Upper lobe of left lung (tissue), 6 donors: Measurements from ENCODE around the gene IVNS1ABP. TPM values are rescaled to one million over a fixed set of nuclear protein-coding genes. Genes with fewer than 3 reads are reported as not detected.

Source experiments
- ATAC-seq, 2 donors: fragments of 200-7000 bp; cut with Tn5 transposase; one replicate each; pipeline ENCODE4 v1.9.1; 2022; ENCODE audit warnings: mild to moderate bottlenecking in 2 of 2, moderate library complexity in 2 of 2; ENCODE audit not compliant: low FRiP score in 2 of 2
- DNase-seq, 2 donors: peaks; one replicate each; pipeline ENCODE4 v3.0.0-alpha.2; 2019 to 2020
- H3K27ac ChIP-seq, 4 donors: fragments of 200-600 bp; sonication (generic); one replicate each; pipeline ENCODE4 v1.5.1; 2016 to 2019
- H3K27me3 ChIP-seq, 4 donors: fragments of 200-600 bp; sonication (generic); one replicate each; pipeline ENCODE4 v1.5.1; 2017 to 2019
- H3K36me3 ChIP-seq, 4 donors: fragments of 200-600 bp; sonication (generic); one replicate each; pipeline ENCODE4 v1.5.1; 2016 to 2019
- H3K4me1 ChIP-seq, 4 donors: fragments of 200-600 bp; sonication (generic); one replicate each; pipeline ENCODE4 v1.5.1; 2018 to 2019
- H3K4me3 ChIP-seq, 4 donors: fragments of 200-600 bp; sonication (generic); one replicate each; pipeline ENCODE4 v1.5.1; 2017 to 2019; ENCODE audit warnings: mild to moderate bottlenecking in 2 of 4, moderate library complexity in 1 of 4
- H3K9me3 ChIP-seq, 4 donors: fragments of 200-600 bp; sonication (generic); one replicate each; pipeline ENCODE4 v1.5.1; 2018 to 2019
- CTCF ChIP-seq, 6 experiments: fragments of 450-650 bp in 4 of 6; fragments of 200-600 bp in 2 of 6; sonication (generic) in 2 of 6; IDR thresholded peaks; one replicate each; pipeline ENCODE4 v1.5.1; 2016 to 2019; ENCODE audit warnings: antibody characterized with exemption in 6 of 6
- EP300 ChIP-seq, 4 donors: sonication (generic); formaldehyde crosslinking; IDR thresholded peaks; one replicate each; pipeline ENCODE4 v1.5.1; 2017; ENCODE audit warnings: antibody characterized with exemption in 4 of 4, control low read depth in 2 of 4
- POLR2A ChIP-seq, 4 donors: fragments of 450-650 bp; IDR thresholded peaks; one replicate each; pipeline ENCODE4 v1.5.1; 2016 to 2017; ENCODE audit warnings: antibody characterized with exemption in 4 of 4, mild to moderate bottlenecking in 2 of 4
- POLR2AphosphoS5 ChIP-seq, 2 donors: sonication (generic); formaldehyde crosslinking; IDR thresholded peaks; one replicate each; pipeline ENCODE4 v1.5.1; 2017; ENCODE audit warnings: antibody characterized with exemption in 2 of 2
- WGBS, 2 donors: methylation state at CpG; one replicate each; pipeline ENCODE4 v1.1.5; 2017 to 2018; 5-methylcytosine and 5-hydroxymethylcytosine counted together
- total RNA-seq, 6 donors: library from RNA; depleted of rRNA in 4 of 6; stranded (reverse); fragments of >200 nt in 4 of 6; gene quantifications; one replicate each; pipeline versions ENCODE4 v1.1.0 to v1.2.1, GENCODE V29; 2016 to 2021
- donor health status: DM: no; HTN: no; CAD: no; lungs with moderate emphysema.
- donor health status: DM: no; HTN: yes; CAD: no; lungs with severe emphysema.

IVNS1ABP gene
- total RNA-seq, 6 donors from 2014 or later, result 75.4 to 104 (median 83.6) TPM

DNA sequence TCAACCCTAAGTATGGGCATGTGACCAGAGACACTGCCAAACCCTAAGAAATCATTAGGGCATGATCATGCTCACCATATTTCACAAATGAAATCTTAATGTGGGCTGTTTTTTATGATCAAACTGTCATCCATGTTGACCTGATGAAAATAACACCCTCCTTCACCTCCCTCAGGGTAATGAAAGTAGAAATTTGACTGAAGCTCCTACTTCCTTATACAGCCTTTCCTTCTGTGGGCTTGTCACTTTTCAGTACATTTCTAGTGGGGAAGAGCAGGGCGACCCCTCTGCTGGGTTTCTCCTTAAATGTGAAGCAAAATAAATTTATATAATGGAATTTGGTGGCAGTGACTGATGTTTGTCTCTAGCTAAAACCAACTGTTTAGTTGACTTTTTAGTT is 25.9 kb downstream of the IVNS1ABP start:
- Histone ChIP-seq H3K36me3 (peaks cover 0 to 22% (median 0%) of the 10 kb centered on the region in 4 donors), H3K4me1 (no peaks in the 10 kb centered on the region), H3K27me3 (no peaks in the 10 kb centered on the region), H3K9me3 (no peaks in the 10 kb centered on the region), H3K27ac (no peak overlapping the region), H3K4me3 (no peak overlapping the region)
- TF ChIP-seq EP300 (IDR thresholded peaks at IDR 0.05), result no peak
- no peak for TF ChIP-seq CTCF (IDR thresholded peaks at IDR 0.05)
- no peak for TF ChIP-seq POLR2A (IDR thresholded peaks at IDR 0.05)
- no peak for TF ChIP-seq POLR2AphosphoS5 (IDR thresholded peaks at IDR 0.05)
- WGBS, 2 donors, result 80 to 86% methylated on average over 1 of the region's 1 CpG
- no peak for ATAC-seq
- DNase-seq, result no peak

DNA sequence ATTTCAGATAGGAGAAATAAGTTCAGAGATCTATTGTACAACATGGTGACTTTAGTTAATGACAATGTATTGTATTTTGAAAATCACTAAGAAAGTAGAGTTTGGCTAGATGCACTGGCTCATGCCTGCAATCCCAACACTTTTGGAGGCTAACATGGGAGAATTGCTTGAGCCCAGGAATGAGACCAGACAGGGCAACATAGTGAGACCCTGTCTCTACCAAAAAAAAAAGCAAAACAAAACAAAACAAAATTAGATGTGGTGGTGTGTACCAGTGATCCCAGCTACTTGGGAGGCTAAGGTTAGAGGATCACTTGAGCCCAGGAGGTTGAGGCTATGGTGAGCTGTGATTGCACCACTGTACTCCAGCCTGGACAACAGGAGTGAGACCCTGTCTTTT is 27.2 kb downstream of the IVNS1ABP start:
- no peak for ATAC-seq
- DNase-seq, result no peak
- Histone ChIP-seq H3K36me3 (peaks cover 0 to 9% (median 0%) of the 10 kb centered on the region in 4 donors), H3K27me3 (no peaks in the 10 kb centered on the region), H3K4me1 (no peaks in the 10 kb centered on the region), H3K4me3 (no peak overlapping the region), H3K27ac (no peak overlapping the region), H3K9me3 (no peaks in the 10 kb centered on the region)
- TF ChIP-seq POLR2AphosphoS5 (IDR thresholded peaks at IDR 0.05) (no peak), EP300 (IDR thresholded peaks at IDR 0.05) (no peak), CTCF (IDR thresholded peaks at IDR 0.05) (no peak), POLR2A (IDR thresholded peaks at IDR 0.05) (no peak)

GRCh38 chr1:185288435-185288834 is 28.6 kb downstream of the IVNS1ABP start:
- no peak overlapping the region for H3K27ac ChIP-seq
- ATAC-seq, result no peak

GRCh38 chr1:185287451-185287850 is 29.6 kb downstream of the IVNS1ABP start:
- no peaks in the 10 kb centered on the region for H3K4me1 ChIP-seq
- no peak for TF ChIP-seq CTCF (IDR thresholded peaks at IDR 0.05)
- no peak for TF ChIP-seq POLR2A (IDR thresholded peaks at IDR 0.05)
- TF ChIP-seq POLR2AphosphoS5 (IDR thresholded peaks at IDR 0.05), result no peak
- TF ChIP-seq EP300 (IDR thresholded peaks at IDR 0.05), result no peak
- H3K4me3 ChIP-seq, result no peak overlapping the region
- H3K9me3 ChIP-seq, result no peaks in the 10 kb centered on the region
- no peaks in the 10 kb centered on the region for H3K27me3 ChIP-seq
- H3K27ac ChIP-seq, result no peak overlapping the region
- no peaks in the 10 kb centered on the region for H3K36me3 ChIP-seq
- no peak for DNase-seq
- 87 to 95% methylated on average over 2 of the region's 2 CpGs for WGBS, 2 donors
- ATAC-seq, result no peak

More at GRCh38 chr1:185288435-185288834, 28.6 kb downstream of the IVNS1ABP start:
- no peak overlapping the region for H3K4me3 ChIP-seq
- H3K9me3 ChIP-seq, result no peaks in the 10 kb centered on the region
- no peaks in the 10 kb centered on the region for H3K36me3 ChIP-seq
- no peak for TF ChIP-seq POLR2A (IDR thresholded peaks at IDR 0.05)
- TF ChIP-seq CTCF (IDR thresholded peaks at IDR 0.05), result no peak
- TF ChIP-seq EP300 (IDR thresholded peaks at IDR 0.05), result no peak
- TF ChIP-seq POLR2AphosphoS5 (IDR thresholded peaks at IDR 0.05), result no peak
- 93% methylated on average over 3 of the region's 3 CpGs for WGBS, 2 donors
- no peaks in the 10 kb centered on the region for H3K27me3 ChIP-seq
- H3K4me1 ChIP-seq, result no peaks in the 10 kb centered on the region
- no peak for DNase-seq

- H3K4me3 ChIP-seq, result no peak overlapping the region
- H3K36me3 ChIP-seq, result peaks cover 0 to 3% (median 0%) of the 10 kb centered on the region in 4 donors
- H3K4me1 ChIP-seq, result no peaks in the 10 kb centered on the region
- no peaks in the 10 kb centered on the region for H3K9me3 ChIP-seq
- H3K27me3 ChIP-seq, result no peaks in the 10 kb centered on the region
- TF ChIP-seq POLR2AphosphoS5 (IDR thresholded peaks at IDR 0.05), result no peak
- no peak for TF ChIP-seq CTCF (IDR thresholded peaks at IDR 0.05)
- no peak for TF ChIP-seq EP300 (IDR thresholded peaks at IDR 0.05)
- TF ChIP-seq POLR2A (IDR thresholded peaks at IDR 0.05), result no peak
- 47 to 50% methylated on average over 2 of the region's 2 CpGs for WGBS, 2 donors
- ATAC-seq (no peak), DNase-seq (no peak)
- H3K27ac ChIP-seq, result no peak overlapping the region
Observed at GRCh38 chr1:185284533-185285276, 32.3 kb downstream of the IVNS1ABP start.
